ENCODE data around the gene KAZN. TPM values are rescaled to one million over a fixed set of nuclear protein-coding genes. Genes with fewer than 3 reads are reported as not detected.

Gene KAZN
- total RNA-seq, 2 donors from 2014 or later: 0.22 to 0.74 TPM

DNA sequence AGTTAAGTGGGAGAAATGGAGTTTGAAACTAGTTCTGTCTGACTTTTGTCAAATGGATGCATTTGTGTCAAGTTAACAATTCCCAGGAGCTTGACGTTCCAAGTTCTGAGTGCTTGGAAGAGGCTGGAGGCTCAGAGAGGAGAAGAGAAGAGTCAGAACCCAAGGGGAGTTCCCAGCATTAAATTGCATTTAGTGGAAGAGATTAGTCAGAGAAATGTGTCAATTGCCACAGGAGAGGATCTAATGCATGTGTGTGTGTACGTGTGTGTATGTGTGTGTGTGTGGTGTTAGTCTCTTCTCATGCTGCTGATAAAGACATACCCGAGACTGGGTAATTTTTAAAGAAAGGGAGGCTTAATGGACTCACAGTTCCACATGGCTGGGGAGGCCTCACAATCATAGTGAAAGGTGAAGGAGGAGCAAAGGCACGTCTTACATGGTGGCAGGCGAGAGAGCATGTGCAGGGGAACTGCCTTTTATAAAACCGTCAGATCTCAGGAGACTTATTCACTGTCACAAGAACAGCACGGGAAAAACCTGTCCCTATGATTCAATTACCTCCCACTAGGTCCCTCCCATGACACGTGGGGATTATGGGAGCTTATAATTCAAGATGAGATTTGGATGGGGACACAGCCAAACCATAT is 453.5 kb downstream of the KAZN start:
- Mint-ChIP-seq H3K36me3 (ENCODE audit: low read depth) (no peaks in the 10 kb centered on the region), H3K27me3 (peaks cover 4% of the 10 kb centered on the region), H3K9me3 (peaks cover 5% of the 10 kb centered on the region), H3K4me3 (no peak overlapping the region), H3K4me1 (no peaks in the 10 kb centered on the region), H3K27ac (no peak overlapping the region)
- ATAC-seq (replicated peaks): peak; percentile 31

DNA sequence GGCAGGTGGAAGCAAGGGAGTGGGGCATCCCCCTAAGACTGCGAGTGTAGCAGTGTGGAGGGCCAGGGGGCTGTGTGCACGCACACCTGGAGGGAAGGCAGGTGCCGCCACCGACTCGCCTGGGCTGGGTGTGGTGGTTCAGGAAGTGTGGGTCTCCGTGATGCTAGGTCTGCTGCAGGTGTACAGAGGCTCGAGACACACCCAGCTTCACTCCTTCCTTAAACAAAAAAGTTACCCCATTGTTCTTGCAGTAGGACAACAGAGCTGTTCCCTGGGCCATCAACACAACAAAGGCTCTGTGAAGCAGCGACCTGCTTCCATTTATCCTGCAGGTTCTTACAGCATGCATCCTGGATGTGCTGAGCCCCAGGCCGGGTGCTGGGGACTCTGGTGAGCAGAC is 454.7 kb downstream of the KAZN start:
- no peak for ATAC-seq (replicated peaks)
- H3K9me3 Mint-ChIP-seq: peaks cover 5% of the 10 kb centered on the region
- peaks cover 10% of the 10 kb centered on the region for H3K27me3 Mint-ChIP-seq
- H3K4me1 Mint-ChIP-seq: no peaks in the 10 kb centered on the region
- no peak overlapping the region for H3K4me3 Mint-ChIP-seq
- no peaks in the 10 kb centered on the region for H3K36me3 Mint-ChIP-seq (ENCODE audit: low read depth)
- no peak overlapping the region for H3K27ac Mint-ChIP-seq

DNA sequence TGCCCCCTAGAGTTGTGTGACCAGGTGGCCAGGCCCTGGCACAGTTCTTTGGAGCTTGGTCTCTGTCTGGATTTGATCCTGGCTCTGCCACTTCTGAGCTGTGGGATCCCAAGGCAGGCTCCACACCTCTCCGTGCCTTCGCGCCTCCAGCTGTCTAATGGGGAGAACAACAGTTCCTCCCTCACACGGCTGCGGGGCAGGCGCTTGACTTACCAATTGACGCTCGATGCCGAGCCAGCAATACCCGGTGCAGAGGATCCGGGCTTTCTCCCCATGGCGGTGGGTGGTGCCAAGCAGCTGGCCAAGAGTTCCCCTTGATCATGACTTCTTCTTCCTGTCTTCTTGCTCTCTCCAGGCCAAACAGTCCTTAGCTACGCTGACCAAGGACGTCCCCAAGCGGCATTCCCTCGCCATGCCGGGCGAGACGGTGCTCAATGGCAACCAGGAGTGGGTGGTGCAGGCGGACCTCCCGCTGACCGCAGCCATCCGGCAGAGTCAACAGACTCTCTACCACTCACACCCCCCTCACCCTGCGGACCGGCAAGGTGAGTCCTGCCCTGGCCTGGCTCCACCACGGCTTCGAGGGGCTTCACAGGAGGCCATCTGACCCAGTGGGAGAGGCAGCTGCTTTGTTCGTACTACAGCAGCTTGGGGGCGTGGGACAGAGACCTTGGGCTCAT is 457.4 kb downstream of the KAZN start:
- H3K9me3 Mint-ChIP-seq: peaks cover 5% of the 10 kb centered on the region
- H3K36me3 Mint-ChIP-seq (ENCODE audit: low read depth): no peaks in the 10 kb centered on the region
- no peak overlapping the region for H3K27ac Mint-ChIP-seq
- ATAC-seq (replicated peaks): no peak
- no peaks in the 10 kb centered on the region for H3K4me1 Mint-ChIP-seq
- H3K27me3 Mint-ChIP-seq: peaks cover 10% of the 10 kb centered on the region
- no peak overlapping the region for H3K4me3 Mint-ChIP-seq

DNA sequence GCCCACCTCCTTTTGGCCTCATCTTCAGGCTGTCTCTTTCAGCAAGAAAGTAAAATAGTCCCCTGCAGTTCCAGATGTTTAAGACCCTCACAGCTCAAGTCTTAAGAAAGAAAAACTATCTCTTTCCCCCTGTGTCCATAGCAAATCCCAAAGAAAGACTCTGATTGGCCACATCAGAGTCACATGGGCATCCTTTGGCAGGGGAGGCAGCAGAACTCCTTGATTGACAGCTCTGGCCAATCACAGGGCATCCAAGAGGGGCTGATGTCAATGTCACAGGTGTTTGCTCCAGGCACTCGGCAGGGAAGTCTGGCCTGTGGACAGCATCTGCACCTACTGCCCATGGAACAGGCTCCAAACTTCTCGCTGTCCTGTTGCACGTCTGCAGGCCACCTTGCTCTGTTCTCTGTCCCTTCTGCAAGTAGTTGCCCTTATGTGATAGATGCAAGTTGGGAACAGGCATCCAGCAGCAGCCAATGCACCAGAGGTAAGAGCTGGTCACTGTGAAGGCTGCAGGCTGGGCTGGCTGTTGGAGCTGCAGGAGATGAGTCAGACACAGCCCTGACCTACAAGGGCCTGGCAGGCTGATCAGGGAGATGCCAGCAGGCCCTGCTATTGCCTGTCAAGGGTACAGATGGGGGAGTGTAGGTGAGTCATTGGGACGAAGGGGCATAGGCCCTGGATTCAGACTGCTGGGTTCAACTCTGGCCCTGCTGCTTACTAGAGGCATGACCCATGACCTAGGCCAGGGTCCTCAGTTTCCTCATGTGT is 458.2 kb downstream of the KAZN start:
- Mint-ChIP-seq H3K27ac (no peak overlapping the region), H3K36me3 (ENCODE audit: low read depth) (no peaks in the 10 kb centered on the region), H3K9me3 (peaks cover 4% of the 10 kb centered on the region), H3K4me1 (no peaks in the 10 kb centered on the region), H3K4me3 (no peak overlapping the region), H3K27me3 (peaks cover 10% of the 10 kb centered on the region)
- ATAC-seq (replicated peaks): no peak

DNA sequence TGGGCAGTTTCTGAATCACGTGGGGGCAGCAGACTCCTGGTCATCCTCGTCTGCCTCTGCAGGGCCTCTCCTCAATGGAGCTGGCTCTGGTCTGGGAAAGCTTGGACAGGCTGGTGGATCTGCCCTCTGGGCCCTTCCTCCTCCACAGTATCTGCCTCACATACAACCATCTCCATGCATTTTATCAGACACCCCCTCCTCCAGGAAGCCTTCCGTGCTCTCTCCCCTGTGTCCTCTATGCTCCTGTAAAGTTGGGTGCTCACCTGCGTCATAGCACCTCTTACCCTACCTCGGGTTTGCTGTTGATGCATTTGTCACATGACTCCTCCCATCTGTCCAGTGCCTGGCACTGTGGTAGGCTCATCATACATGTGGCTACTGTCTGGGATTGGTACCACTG is 459.3 kb downstream of the KAZN start:
- H3K27me3 Mint-ChIP-seq: peaks cover 10% of the 10 kb centered on the region
- peaks cover 4% of the 10 kb centered on the region for H3K9me3 Mint-ChIP-seq
- H3K27ac Mint-ChIP-seq: no peak overlapping the region
- no peaks in the 10 kb centered on the region for H3K4me1 Mint-ChIP-seq
- no peaks in the 10 kb centered on the region for H3K36me3 Mint-ChIP-seq (ENCODE audit: low read depth)
- no peak for ATAC-seq (replicated peaks)
- H3K4me3 Mint-ChIP-seq: no peak overlapping the region

DNA sequence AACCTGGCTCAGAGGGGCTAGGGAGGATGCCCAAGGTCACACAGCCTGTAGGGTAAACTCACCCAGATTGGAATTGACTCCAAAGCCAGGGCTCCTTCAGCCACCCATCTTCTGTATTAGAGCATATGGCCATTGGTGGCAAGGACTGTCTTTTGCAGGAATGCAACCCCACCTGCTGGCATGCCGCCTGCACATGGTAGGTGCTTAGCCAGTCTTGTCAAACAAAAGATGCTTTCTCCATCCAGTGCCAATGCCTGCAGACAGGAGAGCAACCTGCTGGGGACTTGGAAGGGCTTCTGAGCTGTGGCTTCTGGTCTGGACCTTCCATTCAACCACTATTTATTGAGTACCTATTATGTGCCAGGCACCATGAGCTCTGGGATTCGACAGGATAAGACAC is 459.8 kb downstream of the KAZN start:
- Mint-ChIP-seq H3K36me3 (ENCODE audit: low read depth) (no peaks in the 10 kb centered on the region), H3K4me3 (no peak overlapping the region), H3K27ac (no peak overlapping the region), H3K4me1 (no peaks in the 10 kb centered on the region), H3K9me3 (peaks cover 4% of the 10 kb centered on the region), H3K27me3 (peaks cover 10% of the 10 kb centered on the region)
- ATAC-seq (replicated peaks): no peak

DNA sequence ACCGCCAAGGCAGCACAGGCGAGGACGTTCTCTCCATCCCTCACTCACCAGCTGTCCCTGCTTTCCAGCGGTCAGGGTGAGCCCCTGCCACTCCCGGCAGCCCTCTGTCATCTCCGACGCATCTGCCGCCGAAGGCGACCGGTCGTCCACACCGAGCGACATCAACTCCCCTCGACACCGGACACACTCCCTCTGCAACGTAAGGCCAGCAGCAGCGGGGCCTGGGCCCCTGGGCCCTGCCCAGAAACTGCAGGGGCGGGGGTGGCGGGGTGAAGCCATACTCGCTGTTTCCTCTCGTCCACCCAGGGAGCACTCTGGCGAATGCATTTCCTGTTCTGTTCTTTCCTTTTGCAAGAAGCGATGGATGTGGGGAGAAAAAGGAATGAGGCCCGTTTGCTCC is 461.6 kb downstream of the KAZN start:
- Mint-ChIP-seq H3K36me3 (ENCODE audit: low read depth) (no peaks in the 10 kb centered on the region), H3K27ac (no peak overlapping the region), H3K27me3 (peaks cover 10% of the 10 kb centered on the region), H3K4me1 (no peaks in the 10 kb centered on the region), H3K9me3 (peaks cover 4% of the 10 kb centered on the region), H3K4me3 (no peak overlapping the region)
- ATAC-seq (replicated peaks): no peak

DNA sequence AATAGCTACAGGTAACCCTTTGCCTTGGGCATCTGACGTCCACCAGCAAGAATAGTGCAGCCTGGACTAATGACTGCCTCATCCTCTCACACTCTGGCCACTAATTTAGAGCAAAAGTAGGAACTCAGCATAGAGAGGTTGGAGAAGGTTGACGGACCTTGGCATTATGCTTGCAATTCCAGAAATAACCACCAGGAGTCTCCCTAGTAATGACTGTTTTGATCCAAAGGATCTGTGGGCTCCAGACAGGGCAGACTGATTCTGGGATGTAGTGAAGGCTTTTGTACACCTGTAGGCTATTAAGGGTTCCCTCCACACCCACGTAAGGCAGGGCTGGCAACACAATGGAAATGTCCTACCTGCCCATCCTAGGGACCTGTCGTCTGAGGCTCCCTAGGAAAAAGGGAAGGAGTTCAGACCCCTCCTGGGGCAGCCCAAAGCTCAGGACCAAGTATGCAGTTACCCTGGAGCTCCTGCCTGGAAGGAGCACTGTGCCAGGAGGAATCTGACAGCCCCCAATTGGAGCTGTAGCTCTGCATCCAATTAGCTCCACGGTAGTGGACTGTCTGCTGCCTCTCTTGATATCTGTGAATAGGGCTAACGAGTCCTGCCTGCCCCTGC is 464.1 kb downstream of the KAZN start:
- no peak overlapping the region for H3K4me3 Mint-ChIP-seq
- peaks cover 4% of the 10 kb centered on the region for H3K9me3 Mint-ChIP-seq
- peaks cover 3% of the 10 kb centered on the region for H3K27me3 Mint-ChIP-seq
- H3K36me3 Mint-ChIP-seq (ENCODE audit: low read depth): no peaks in the 10 kb centered on the region
- no peak for ATAC-seq (replicated peaks)
- no peaks in the 10 kb centered on the region for H3K4me1 Mint-ChIP-seq
- H3K27ac Mint-ChIP-seq: no peak overlapping the region

DNA sequence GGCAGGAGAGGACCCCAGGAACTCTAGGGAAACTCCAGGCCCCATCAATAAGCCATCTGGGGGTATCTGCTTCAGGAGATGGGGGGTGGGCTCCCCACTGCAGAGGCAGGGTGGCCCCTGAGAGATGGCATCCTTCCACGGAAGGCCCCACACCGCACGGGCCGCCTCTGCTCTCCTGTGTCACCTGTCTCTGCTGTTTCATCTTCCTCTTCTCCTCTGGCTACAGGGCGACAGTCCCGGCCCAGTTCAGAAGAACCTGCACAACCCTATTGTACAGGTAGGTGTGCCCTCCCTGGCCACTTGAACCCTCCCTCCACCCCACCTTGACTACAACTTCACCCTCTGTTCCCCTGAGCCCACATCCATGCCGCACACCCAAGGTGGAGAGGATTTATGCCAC is 464.9 kb downstream of the KAZN start:
- no peak overlapping the region for H3K27ac Mint-ChIP-seq
- no peaks in the 10 kb centered on the region for H3K27me3 Mint-ChIP-seq
- no peaks in the 10 kb centered on the region for H3K4me1 Mint-ChIP-seq
- no peak overlapping the region for H3K4me3 Mint-ChIP-seq
- peaks cover 4% of the 10 kb centered on the region for H3K9me3 Mint-ChIP-seq
- ATAC-seq (replicated peaks): no peak
- H3K36me3 Mint-ChIP-seq (ENCODE audit: low read depth): no peaks in the 10 kb centered on the region

DNA sequence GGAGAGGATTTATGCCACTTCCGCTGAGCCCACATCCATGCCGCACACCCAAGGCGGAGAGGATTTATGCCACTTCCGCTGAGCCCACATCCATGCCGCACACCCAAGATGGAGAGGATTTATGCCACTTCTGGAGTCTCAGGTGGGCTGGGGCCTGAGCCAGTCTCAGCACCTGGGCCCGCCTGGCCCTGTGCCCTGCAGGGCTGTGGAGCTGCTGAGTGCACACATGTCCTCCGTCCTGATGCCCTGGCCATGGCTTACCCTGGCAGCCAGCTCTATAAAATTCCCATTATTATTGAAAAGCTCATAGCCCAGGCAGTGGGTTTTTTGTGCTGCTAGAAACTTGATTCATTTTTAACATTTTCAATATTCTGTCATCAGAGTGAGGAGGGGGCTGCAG is 465.3 kb downstream of the KAZN start:
- no peaks in the 10 kb centered on the region for H3K36me3 Mint-ChIP-seq (ENCODE audit: low read depth)
- H3K27me3 Mint-ChIP-seq: no peaks in the 10 kb centered on the region
- H3K9me3 Mint-ChIP-seq: peaks cover 4% of the 10 kb centered on the region
- no peak overlapping the region for H3K4me3 Mint-ChIP-seq
- no peak overlapping the region for H3K27ac Mint-ChIP-seq
- ATAC-seq (replicated peaks): no peak
- H3K4me1 Mint-ChIP-seq: no peaks in the 10 kb centered on the region

DNA sequence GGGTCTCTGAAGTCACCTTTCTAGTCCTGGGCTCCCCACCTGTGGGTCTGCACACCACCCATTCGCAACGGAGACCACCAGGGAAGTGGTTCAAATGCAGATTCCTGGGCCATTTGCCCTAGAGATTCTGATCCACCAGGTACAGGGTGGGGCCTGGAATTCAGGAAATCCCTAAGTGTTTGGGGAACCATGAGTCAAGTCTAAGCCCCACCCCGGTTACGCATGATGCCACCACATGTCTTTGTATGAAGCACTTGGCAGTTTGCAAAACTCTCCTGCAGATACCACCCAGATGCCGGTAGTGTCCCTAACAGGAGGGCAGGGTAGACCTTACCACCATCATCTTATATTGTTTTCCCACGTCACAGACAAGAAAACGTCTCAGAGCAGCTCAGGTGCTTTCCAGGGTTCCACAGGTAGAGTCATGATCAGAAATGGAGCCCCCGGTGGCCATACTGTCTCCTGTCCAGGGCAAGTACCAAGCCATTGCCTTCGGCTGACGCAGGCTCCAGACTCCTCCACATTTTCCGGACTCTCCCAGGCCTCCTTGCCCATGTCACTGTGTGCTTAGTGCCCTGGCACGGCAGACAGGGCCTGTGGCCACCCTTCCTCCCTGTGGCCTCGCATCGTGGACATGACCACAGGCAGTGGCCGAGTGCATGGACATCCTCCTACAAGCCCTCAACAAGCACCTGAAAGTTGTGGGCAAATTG is 465.9 kb downstream of the KAZN start:
- H3K9me3 Mint-ChIP-seq: peaks cover 4% of the 10 kb centered on the region
- no peak overlapping the region for H3K27ac Mint-ChIP-seq
- H3K36me3 Mint-ChIP-seq (ENCODE audit: low read depth): no peaks in the 10 kb centered on the region
- no peak for ATAC-seq (replicated peaks)
- H3K27me3 Mint-ChIP-seq: no peaks in the 10 kb centered on the region
- H3K4me1 Mint-ChIP-seq: no peaks in the 10 kb centered on the region
- no peak overlapping the region for H3K4me3 Mint-ChIP-seq

DNA sequence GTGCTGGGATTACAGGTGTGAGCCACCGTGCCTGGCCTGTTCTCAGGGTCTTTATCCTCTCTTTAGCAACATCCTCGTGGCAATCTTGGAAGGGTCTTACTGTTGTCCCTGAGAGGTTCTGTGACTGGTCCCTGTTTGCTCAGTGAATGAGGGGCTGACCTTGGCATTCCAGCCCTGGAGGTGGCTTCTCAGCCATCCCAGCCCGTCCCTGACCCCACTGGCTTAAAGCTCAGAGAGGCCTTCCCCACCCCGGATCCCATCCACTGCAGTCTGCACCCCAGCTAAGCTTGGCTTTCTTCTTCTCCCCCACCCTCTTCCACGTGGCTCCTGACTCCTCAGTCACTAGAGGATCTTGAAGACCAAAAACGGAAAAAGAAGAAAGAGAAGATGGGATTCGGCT is 466.8 kb downstream of the KAZN start:
- Mint-ChIP-seq H3K27me3 (no peaks in the 10 kb centered on the region), H3K36me3 (ENCODE audit: low read depth) (no peaks in the 10 kb centered on the region), H3K9me3 (peaks cover 4% of the 10 kb centered on the region), H3K4me1 (no peaks in the 10 kb centered on the region), H3K4me3 (no peak overlapping the region), H3K27ac (no peak overlapping the region)
- ATAC-seq (replicated peaks): no peak

DNA sequence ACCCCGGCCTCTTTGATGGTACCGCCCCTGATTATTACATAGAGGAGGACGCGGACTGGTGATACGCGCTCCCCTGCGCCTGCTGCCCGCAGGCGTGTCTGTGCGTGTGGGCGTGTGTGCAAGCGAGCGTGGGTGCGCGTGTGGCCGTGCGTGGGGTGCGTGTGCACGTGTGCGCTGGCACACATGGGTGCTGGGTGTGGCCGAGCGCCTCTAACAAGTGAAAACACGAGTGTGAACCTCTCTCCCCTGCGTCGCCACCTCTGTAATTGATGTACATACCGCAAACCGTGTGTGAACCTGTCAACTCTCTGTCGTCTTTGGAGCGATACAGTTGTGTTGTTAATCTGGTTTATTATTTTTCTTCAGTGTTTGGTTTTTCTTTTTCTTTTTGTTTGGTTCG is 467.3 kb downstream of the KAZN start:
- no peaks in the 10 kb centered on the region for H3K27me3 Mint-ChIP-seq
- ATAC-seq (replicated peaks): no peak
- no peak overlapping the region for H3K27ac Mint-ChIP-seq
- H3K4me3 Mint-ChIP-seq: no peak overlapping the region
- H3K9me3 Mint-ChIP-seq: peaks cover 4% of the 10 kb centered on the region
- no peaks in the 10 kb centered on the region for H3K36me3 Mint-ChIP-seq (ENCODE audit: low read depth)
- no peaks in the 10 kb centered on the region for H3K4me1 Mint-ChIP-seq

DNA sequence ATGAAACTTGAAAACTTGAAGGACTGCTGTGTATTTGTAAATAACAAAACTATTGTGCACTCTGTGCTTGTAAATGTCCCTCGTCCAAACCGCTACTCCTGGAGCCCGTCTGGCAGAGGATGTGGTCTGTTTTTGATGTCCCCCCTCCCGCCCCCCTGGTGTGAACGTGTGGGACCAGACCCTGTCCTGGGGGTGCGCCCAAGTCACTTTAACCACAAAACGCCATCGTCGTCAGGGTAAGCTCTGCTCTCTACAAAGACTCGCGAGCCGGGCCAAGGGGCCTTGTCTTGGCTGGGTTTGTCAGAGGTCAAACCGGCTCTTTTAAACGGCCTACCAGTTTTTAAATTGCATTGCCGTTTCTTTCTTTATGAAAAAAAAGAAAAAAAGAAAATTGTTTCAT is 467.7 kb downstream of the KAZN start:
- Mint-ChIP-seq H3K27ac (no peak overlapping the region), H3K4me3 (no peak overlapping the region), H3K9me3 (peaks cover 4% of the 10 kb centered on the region), H3K36me3 (ENCODE audit: low read depth) (no peaks in the 10 kb centered on the region), H3K4me1 (no peaks in the 10 kb centered on the region), H3K27me3 (no peaks in the 10 kb centered on the region)
- no peak for ATAC-seq (replicated peaks)
